ENCODE results near the gene HEXD. TPM values are rescaled to one million over a fixed set of nuclear protein-coding genes. Genes with fewer than 3 reads are reported as not detected.
A peak's percentile ranks its signal among the peaks of the same experiment; 100 is the strongest.

The HEXD gene
- total RNA-seq, 4 donors from 2014 or later = 10.6 to 42.0 (median 12.9) TPM

DNA sequence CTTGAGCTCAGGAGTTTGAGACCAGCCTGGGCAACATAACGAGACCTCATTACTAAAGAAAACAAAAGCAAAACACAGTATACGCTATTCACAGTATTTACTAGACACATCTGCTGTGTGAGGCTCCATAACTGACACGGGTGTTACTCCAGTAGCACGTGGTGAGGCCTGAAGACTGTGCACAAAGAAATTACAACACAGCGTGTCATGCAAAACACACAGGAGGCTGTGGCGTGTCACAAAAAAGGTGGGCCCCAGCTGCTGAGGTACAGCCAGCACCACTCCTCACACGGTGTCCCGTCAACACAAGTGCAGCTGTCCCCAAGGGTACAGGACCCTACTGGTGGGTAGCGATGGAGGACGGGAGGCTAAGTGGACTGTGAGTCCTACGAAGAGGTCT, 29.7 kb downstream of the HEXD start:
- intact Hi-C loops (cut with DNase I) = no loop called here
- Histone ChIP-seq H3K36me3 (peaks cover 0 to 48% (median 8%) of the 10 kb centered on the region in 3 donors), H3K4me1 (peaks cover 29 to 79% (median 32%) of the 10 kb centered on the region in 3 donors), H3K9me3 (no peaks in the 10 kb centered on the region), H3K27me3 (no peaks in the 10 kb centered on the region), H3K27ac (no peak overlapping the region), H3K4me3 (no peak overlapping the region)
- no peak for TF ChIP-seq POLR2A (IDR thresholded peaks at IDR 0.05)
- TF ChIP-seq, protein P1, sequence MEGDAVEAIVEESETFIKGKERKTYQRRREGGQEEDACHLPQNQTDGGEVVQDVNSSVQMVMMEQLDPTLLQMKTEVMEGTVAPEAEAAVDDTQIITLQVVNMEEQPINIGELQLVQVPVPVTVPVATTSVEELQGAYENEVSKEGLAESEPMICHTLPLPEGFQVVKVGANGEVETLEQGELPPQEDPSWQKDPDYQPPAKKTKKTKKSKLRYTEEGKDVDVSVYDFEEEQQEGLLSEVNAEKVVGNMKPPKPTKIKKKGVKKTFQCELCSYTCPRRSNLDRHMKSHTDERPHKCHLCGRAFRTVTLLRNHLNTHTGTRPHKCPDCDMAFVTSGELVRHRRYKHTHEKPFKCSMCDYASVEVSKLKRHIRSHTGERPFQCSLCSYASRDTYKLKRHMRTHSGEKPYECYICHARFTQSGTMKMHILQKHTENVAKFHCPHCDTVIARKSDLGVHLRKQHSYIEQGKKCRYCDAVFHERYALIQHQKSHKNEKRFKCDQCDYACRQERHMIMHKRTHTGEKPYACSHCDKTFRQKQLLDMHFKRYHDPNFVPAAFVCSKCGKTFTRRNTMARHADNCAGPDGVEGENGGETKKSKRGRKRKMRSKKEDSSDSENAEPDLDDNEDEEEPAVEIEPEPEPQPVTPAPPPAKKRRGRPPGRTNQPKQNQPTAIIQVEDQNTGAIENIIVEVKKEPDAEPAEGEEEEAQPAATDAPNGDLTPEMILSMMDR (IDR thresholded peaks at IDR 0.05) = no peak
- WGBS, 2 donors = 79 to 81% methylated on average over 9 to 11 of the region's 11 CpGs
- DNase-seq = no peak

- Histone ChIP-seq H3K36me3 (peaks cover 0 to 34% (median 2%) of the 10 kb centered on the region in 3 donors), H3K4me1 (peaks cover 24 to 64% (median 32%) of the 10 kb centered on the region in 3 donors), H3K27me3 (no peaks in the 10 kb centered on the region), H3K9me3 (no peaks in the 10 kb centered on the region), H3K4me3 (peak overlapping the region; percentile 64 to 100 (median 92)), H3K27ac (peak overlapping the region; percentile 89 to 96 (median 94))
- peak; percentile 51 for DNase-seq
- intact Hi-C loops (cut with DNase I) = no loop called here
- WGBS, 2 donors = 63 to 76% methylated on average over 11 to 17 of the region's 30 CpGs
- TF ChIP-seq, protein P1 (IDR thresholded peaks at IDR 0.05) = no peak
- TF ChIP-seq POLR2A (IDR thresholded peaks at IDR 0.05) = peak in 1 of 4 donors; percentile 57
These were observed 31.2 kb downstream of the HEXD start for GRCh38 chr17:82449131-82449882.

DNA sequence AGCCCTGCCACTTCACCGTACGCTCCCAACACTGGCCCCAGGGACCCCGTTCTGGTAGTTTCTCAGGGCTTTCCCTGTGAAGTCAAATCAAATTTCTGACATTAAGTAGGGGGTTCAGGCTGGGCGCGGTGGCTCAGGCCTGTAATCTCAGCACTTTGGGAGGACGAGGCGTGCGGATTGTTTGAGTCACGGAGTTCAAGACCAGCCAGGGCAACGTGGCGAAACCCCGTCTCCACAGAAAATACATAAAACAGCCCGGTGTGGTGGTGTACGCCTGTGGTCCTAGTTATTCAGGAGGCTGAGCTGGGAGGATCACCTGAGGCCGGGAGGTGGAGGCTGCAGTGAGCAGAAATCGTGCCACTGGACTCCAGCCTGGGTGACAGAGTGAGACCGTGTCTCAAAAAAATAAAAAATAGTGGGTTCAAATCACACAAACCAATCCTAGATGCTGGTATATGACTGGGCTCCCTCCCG, 31.8 kb downstream of the HEXD start:
- DNase-seq = no peak
- 22 to 49% methylated on average over 6 to 11 of the region's 18 CpGs for WGBS, 2 donors
- TF ChIP-seq, protein P1 (IDR thresholded peaks at IDR 0.05) = no peak
- TF ChIP-seq POLR2A (IDR thresholded peaks at IDR 0.05) = no peak
- Histone ChIP-seq H3K27ac (peak overlapping the region; percentile 89 to 96 (median 94)), H3K36me3 (peaks cover 0 to 28% (median 0%) of the 10 kb centered on the region in 3 donors), H3K4me1 (peaks cover 19 to 58% (median 32%) of the 10 kb centered on the region in 3 donors), H3K27me3 (no peaks in the 10 kb centered on the region), H3K4me3 (peak overlapping the region; percentile 64 to 100 (median 92)), H3K9me3 (no peaks in the 10 kb centered on the region)
- intact Hi-C loops (cut with DNase I) = no loop called here

- H3K4me1 ChIP-seq = peaks cover 13 to 52% (median 29%) of the 10 kb centered on the region in 3 donors
- peaks cover 0 to 22% (median 0%) of the 10 kb centered on the region in 3 donors for H3K36me3 ChIP-seq
- H3K27ac ChIP-seq = peak within 1 kb of the TSS; percentile 89 to 96 (median 94)
- H3K4me3 ChIP-seq = peak within 1 kb of the TSS; percentile 64 to 100 (median 92)
- 0 to 1% methylated on average over 8 to 16 of the region's 91 CpGs for WGBS, 2 donors
- H3K27me3 ChIP-seq = no peaks in the 10 kb centered on the region
- no peaks in the 10 kb centered on the region for H3K9me3 ChIP-seq
- peak in 2 of 4 donors; percentile 74 to 89 for TF ChIP-seq POLR2A (IDR thresholded peaks at IDR 0.05)
- TF ChIP-seq, protein P1 (IDR thresholded peaks at IDR 0.05) = peak in 1 of 6 experiments; percentile 22
- peak; percentile 49 for DNase-seq
- intact Hi-C loops (cut with DNase I) = no loop called here
These were observed 32.4 kb downstream of the HEXD start, which contains the start of gene CYBC1 for GRCh38 chr17:82450357-82451106. TSS of gene CYBC1 (minus strand) at chr17:82450752. CDS start at chr17:82449254, 1,498 bp downstream.

Data from esophagus squamous epithelium (tissue), 5 donors.